ENCODE results near the gene RPL15.

Gene RPL15

DNA sequence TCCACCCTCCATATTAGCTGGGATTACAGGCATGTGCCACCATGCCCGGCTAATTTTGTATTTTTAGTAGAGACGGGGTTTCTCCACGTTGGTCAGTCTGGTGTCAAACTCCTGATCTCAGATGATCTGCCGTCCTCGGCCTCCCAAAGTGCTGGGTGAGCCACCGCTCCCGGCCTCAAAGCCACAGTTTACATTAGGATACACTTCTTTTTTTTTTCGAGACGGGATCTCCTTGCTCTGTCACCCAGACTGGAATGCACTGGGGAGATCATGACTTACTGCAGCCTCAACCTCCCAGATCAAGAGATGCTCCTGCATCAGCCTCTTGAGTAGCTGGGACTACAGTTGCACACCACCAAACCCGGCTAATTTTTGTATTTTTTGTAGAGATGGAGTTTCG is 25.6 kb downstream of the RPL15 start:
- no peak for DNase-seq (ENCODE audit: insufficient read length, low spot score)
- no peak for FAIRE-seq
- TF ChIP-seq POLR2AphosphoS5 (IDR thresholded peaks at IDR 0.05; ENCODE audit: low read depth, low read length) (no peak), PAX5 (IDR thresholded peaks at IDR 0.05; ENCODE audit: insufficient read depth, low read length, severe bottlenecking) (no peak), SPI1 (IDR thresholded peaks at IDR 0.05; ENCODE audit: low read depth, low read length) (no peak), TAF1 (IDR thresholded peaks at IDR 0.05; ENCODE audit: low read depth, low read length) (no peak), POU2F2 (IDR thresholded peaks at IDR 0.05; ENCODE audit: low read depth, low read length) (no peak), POLR2A (IDR thresholded peaks at IDR 0.05; ENCODE audit: low read depth, low read length) (no peak)

DNA sequence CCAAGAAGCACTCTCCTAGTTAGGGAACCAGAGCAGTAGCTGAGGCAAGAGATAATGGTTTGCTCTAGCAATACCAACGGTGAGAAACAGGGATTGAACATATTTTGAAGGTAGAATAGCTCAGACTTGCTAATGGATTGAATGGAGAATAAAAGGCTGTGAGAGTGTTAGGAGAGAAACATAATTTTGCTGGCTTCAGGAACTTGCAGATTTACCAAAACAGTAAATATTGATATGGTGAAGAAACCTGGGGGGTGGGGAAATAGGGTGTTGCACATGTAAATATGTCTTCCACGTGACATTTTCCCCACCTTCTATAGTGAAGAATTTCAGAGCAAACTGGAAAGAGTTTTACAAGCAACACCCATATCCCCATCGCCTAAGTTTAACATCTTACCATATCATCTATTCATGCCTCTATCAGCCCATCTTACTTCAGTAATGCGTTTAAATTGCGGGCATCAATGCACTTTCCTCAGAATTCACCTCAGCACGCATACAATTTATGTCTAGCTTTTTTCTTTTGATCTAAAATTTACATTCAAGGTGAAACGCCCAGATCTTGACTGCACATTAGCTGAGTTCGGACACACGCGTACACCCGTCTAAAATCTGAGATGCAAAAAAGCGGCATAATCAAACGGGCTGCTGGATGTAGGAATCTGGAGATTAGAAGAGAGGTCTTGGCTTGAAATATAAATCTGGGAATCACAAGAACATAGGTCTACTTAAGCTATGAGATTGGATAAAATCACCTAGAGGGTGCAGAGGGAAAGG is 27.3 kb downstream of the RPL15 start:
- no peak for FAIRE-seq
- no peak for DNase-seq (ENCODE audit: insufficient read length, low spot score)
- TF ChIP-seq POLR2A (IDR thresholded peaks at IDR 0.05; ENCODE audit: low read depth, low read length) (no peak), PAX5 (IDR thresholded peaks at IDR 0.05; ENCODE audit: insufficient read depth, low read length, severe bottlenecking) (no peak), POLR2AphosphoS5 (IDR thresholded peaks at IDR 0.05; ENCODE audit: low read depth, low read length) (no peak), POU2F2 (IDR thresholded peaks at IDR 0.05; ENCODE audit: low read depth, low read length) (no peak), TAF1 (IDR thresholded peaks at IDR 0.05; ENCODE audit: low read depth, low read length) (no peak), SPI1 (IDR thresholded peaks at IDR 0.05; ENCODE audit: low read depth, low read length) (no peak)

GRCh38 chr3:23944861-23945662 is 28.1 kb downstream of the RPL15 start, which contains the start of gene NR1D2:
TSS of gene NR1D2 (plus strand) at chr3:23945286. CDS start at chr3:23945579, 293 bp downstream.
- FAIRE-seq (peak; percentile 93), DNase-seq (ENCODE audit: insufficient read length, low spot score) (peak; percentile 79)
- TF ChIP-seq PAX5 (IDR thresholded peaks at IDR 0.05; ENCODE audit: insufficient read depth, low read length, severe bottlenecking) (no peak), POU2F2 (IDR thresholded peaks at IDR 0.05; ENCODE audit: low read depth, low read length) (no peak), POLR2A (IDR thresholded peaks at IDR 0.05; ENCODE audit: low read depth, low read length) (no peak), POLR2AphosphoS5 (IDR thresholded peaks at IDR 0.05; ENCODE audit: low read depth, low read length) (no peak), TAF1 (IDR thresholded peaks at IDR 0.05; ENCODE audit: low read depth, low read length) (no peak)

GRCh38 chr3:23945663-23945912 is 28.7 kb downstream of the RPL15 start:
- DNase-seq (ENCODE audit: insufficient read length, low spot score) (no peak), FAIRE-seq (no peak)
- TF ChIP-seq POLR2AphosphoS5 (IDR thresholded peaks at IDR 0.05; ENCODE audit: low read depth, low read length) (no peak), PAX5 (IDR thresholded peaks at IDR 0.05; ENCODE audit: insufficient read depth, low read length, severe bottlenecking) (no peak), POU2F2 (IDR thresholded peaks at IDR 0.05; ENCODE audit: low read depth, low read length) (no peak), POLR2A (IDR thresholded peaks at IDR 0.05; ENCODE audit: low read depth, low read length) (no peak), SPI1 (IDR thresholded peaks at IDR 0.05; ENCODE audit: low read depth, low read length) (no peak), TAF1 (IDR thresholded peaks at IDR 0.05; ENCODE audit: low read depth, low read length) (no peak)

GRCh38 chr3:23945913-23946687 is 29.2 kb downstream of the RPL15 start:
- peak; percentile 79 for TF ChIP-seq SPI1 (IDR thresholded peaks at IDR 0.05; ENCODE audit: low read depth, low read length)
- peak; percentile 49 for TF ChIP-seq PAX5 (IDR thresholded peaks at IDR 0.05; ENCODE audit: insufficient read depth, low read length, severe bottlenecking)
- TF ChIP-seq TAF1 (IDR thresholded peaks at IDR 0.05; ENCODE audit: low read depth, low read length) = no peak
- DNase-seq (ENCODE audit: insufficient read length, low spot score) (peak; percentile 88), FAIRE-seq (peak; percentile 96)

DNA sequence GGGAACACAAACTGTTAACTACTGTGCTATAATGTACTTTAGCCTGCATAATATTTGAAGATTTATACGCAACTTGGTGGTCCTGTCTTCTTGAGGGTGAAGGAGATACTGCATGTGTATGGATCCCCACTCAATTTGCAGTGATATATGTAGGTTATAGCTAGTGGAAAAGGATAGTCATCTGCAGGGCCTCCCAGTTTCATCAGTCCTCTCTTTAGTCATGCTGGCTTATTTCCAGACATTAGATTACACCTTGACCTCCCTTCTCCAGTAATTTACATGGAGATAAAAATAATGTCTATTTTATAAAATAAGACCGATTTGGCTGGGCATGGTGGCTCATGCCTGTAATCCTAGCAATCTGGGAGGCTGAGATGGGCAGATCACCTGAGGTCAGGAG is 31.8 kb downstream of the RPL15 start:
- FAIRE-seq = no peak
- TF ChIP-seq POLR2A (IDR thresholded peaks at IDR 0.05; ENCODE audit: low read depth, low read length) = no peak
- TF ChIP-seq POU2F2 (IDR thresholded peaks at IDR 0.05; ENCODE audit: low read depth, low read length) = no peak
- no peak for TF ChIP-seq TAF1 (IDR thresholded peaks at IDR 0.05; ENCODE audit: low read depth, low read length)
- TF ChIP-seq POLR2AphosphoS5 (IDR thresholded peaks at IDR 0.05; ENCODE audit: low read depth, low read length) = no peak
- TF ChIP-seq SPI1 (IDR thresholded peaks at IDR 0.05; ENCODE audit: low read depth, low read length) = no peak
- no peak for TF ChIP-seq PAX5 (IDR thresholded peaks at IDR 0.05; ENCODE audit: insufficient read depth, low read length, severe bottlenecking)
- DNase-seq (ENCODE audit: insufficient read length, low spot score) = no peak

GRCh38 chr3:23949784-23950183 is 32.9 kb downstream of the RPL15 start:
- no peak for DNase-seq (ENCODE audit: insufficient read length, low spot score)
- FAIRE-seq = peak; percentile 64
- TF ChIP-seq SPI1 (IDR thresholded peaks at IDR 0.05; ENCODE audit: low read depth, low read length) (no peak), TAF1 (IDR thresholded peaks at IDR 0.05; ENCODE audit: low read depth, low read length) (no peak), PAX5 (IDR thresholded peaks at IDR 0.05; ENCODE audit: insufficient read depth, low read length, severe bottlenecking) (no peak), POLR2AphosphoS5 (IDR thresholded peaks at IDR 0.05; ENCODE audit: low read depth, low read length) (no peak), POLR2A (IDR thresholded peaks at IDR 0.05; ENCODE audit: low read depth, low read length) (no peak), POU2F2 (IDR thresholded peaks at IDR 0.05; ENCODE audit: low read depth, low read length) (no peak)

DNA sequence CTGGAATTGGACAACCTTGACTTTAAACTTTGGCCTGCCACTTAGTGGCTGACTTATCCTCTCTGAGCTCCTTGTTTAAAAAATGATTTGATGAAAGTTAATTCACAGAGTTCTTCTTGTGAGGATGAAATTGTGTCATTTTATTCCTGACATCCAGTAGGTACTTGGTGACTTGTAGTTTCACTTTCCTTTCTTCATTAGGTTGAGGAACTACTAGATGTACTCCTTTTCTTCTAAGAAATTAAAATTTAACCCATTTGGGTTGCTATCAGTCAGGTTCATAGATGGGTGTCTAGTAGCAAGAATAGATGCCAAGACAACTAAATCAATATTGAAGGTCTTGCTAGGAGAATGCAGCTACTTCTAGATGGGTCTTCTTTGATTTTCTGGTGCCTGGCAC is 33.4 kb downstream of the RPL15 start:
- no peak for DNase-seq (ENCODE audit: insufficient read length, low spot score)
- FAIRE-seq = no peak
- TF ChIP-seq PAX5 (IDR thresholded peaks at IDR 0.05; ENCODE audit: insufficient read depth, low read length, severe bottlenecking) (no peak), SPI1 (IDR thresholded peaks at IDR 0.05; ENCODE audit: low read depth, low read length) (no peak), POLR2A (IDR thresholded peaks at IDR 0.05; ENCODE audit: low read depth, low read length) (no peak), TAF1 (IDR thresholded peaks at IDR 0.05; ENCODE audit: low read depth, low read length) (no peak), POLR2AphosphoS5 (IDR thresholded peaks at IDR 0.05; ENCODE audit: low read depth, low read length) (no peak), POU2F2 (IDR thresholded peaks at IDR 0.05; ENCODE audit: low read depth, low read length) (no peak)

DNA sequence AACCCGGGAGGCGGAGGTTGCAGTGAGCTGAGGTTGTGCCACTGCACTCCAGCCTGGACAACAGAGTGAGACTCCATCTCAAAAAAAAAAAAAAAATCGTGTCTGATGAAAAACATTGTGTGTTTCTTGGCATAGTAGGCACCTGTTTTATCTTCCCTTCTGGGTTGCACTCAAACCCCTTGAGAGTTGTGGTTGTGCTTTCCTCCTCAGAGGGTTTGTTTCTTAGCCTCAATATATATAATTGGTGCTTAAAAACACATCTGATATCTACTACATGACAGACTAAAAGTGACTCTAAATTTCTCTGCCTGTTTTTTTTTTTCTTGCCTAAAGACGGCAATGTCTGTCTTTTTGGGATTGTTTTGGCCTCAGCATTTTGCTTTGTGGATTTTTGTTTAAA is 35.7 kb downstream of the RPL15 start:
- no peak for DNase-seq (ENCODE audit: insufficient read length, low spot score)
- no peak for FAIRE-seq
- no peak for TF ChIP-seq POLR2AphosphoS5 (IDR thresholded peaks at IDR 0.05; ENCODE audit: low read depth, low read length)

Data from GM12891 (cell line).